Brain microvascular endothelial cell (primary cell): ENCODE measurements around the gene GPR160.

Experiments
- DNase-seq: peaks from one replicate; pipeline ENCODE4 v3.0.0-alpha.2; 2020
- H3K27ac ChIP-seq: fragments of 250-450 bp; sonication (Bioruptor Pico); 2 replicates; pipeline ENCODE4 v1.5.1; 2020; ENCODE audit warnings: mild to moderate bottlenecking, moderate library complexity
- H3K27me3 ChIP-seq: fragments of 250-450 bp; sonication (Bioruptor Pico); replicated peaks from 2 replicates; pipeline ENCODE4 v1.5.1; 2020; ENCODE audit warnings: mild to moderate bottlenecking
- H3K36me3 ChIP-seq: fragments of 250-450 bp; sonication (Bioruptor Pico); replicated peaks from 2 replicates; pipeline ENCODE4 v1.5.1; 2020; ENCODE audit warnings: mild to moderate bottlenecking
- H3K4me3 ChIP-seq: 2 replicates; pipeline ENCODE4 v1.5.1; 2011; ENCODE audit warnings: low read depth, mild to moderate bottlenecking, control low read depth, low read length, moderate library complexity
- in situ Hi-C: cut with HindIII; loops from 2 replicates; pipeline ENCODE4 v1.10.0; 2017; ENCODE audit warnings: low sequenced_read_pairs, low pct_ligation_motif_present
- TF ChIP-seq, protein P1 (sequence below): IDR thresholded peaks from 2 replicates; pipeline ENCODE4 v1.5.1; 2011; ENCODE audit warnings: low read depth, mild to moderate bottlenecking, moderate library complexity, low read length, control low read depth, inconsistent platforms; ENCODE audit errors: missing control alignments

Gene GPR160

DNA sequence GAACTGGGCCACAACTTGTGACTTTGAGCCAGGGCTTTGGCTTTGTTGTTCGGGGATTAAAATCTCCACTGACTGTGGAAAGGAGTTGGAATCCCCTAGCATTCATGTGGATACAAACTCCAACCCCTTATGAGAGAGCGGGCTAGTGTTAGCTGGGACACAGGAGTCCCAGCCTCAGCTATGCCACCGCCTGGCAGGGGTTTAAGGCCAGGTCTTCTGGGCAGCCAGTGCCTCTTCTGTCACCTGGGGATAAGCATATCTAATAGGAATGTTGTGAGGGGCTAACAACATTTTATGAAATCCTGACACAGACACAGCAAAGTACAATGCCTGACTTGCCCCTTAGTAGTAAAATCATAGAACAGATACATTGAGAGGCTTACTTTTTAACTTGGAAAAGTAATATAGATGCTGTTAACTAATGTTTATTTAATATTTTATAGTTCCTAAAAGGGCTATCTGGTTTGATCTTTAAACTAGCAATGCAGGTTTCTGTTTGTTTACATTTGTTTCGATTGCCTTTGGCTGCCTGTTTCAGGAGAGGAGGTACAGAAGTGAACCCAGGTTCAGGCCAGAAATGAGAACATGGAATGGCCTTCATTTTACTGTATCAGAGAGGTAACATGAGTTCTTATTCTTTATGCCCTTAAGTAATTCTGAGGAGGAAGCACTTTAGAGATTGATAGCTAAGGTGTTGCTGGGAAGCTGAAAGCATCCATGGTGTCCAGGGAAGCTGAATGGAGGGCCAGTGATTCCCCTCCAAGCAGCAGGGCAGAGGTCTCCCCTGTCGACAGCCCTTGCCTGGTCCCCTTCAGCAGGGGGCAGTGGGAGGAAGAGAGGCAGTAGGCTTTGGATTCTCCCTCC lies 8.7 kb downstream of the GPR160 start:
- in situ Hi-C loops = no loop called here
- no peak overlapping the region for H3K27ac ChIP-seq
- TF ChIP-seq, protein P1, sequence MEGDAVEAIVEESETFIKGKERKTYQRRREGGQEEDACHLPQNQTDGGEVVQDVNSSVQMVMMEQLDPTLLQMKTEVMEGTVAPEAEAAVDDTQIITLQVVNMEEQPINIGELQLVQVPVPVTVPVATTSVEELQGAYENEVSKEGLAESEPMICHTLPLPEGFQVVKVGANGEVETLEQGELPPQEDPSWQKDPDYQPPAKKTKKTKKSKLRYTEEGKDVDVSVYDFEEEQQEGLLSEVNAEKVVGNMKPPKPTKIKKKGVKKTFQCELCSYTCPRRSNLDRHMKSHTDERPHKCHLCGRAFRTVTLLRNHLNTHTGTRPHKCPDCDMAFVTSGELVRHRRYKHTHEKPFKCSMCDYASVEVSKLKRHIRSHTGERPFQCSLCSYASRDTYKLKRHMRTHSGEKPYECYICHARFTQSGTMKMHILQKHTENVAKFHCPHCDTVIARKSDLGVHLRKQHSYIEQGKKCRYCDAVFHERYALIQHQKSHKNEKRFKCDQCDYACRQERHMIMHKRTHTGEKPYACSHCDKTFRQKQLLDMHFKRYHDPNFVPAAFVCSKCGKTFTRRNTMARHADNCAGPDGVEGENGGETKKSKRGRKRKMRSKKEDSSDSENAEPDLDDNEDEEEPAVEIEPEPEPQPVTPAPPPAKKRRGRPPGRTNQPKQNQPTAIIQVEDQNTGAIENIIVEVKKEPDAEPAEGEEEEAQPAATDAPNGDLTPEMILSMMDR = no peak
- H3K27me3 ChIP-seq = peaks cover 3% of the 10 kb centered on the region
- no peak overlapping the region for H3K4me3 ChIP-seq
- no peaks in the 10 kb centered on the region for H3K36me3 ChIP-seq
- no peak for DNase-seq

GRCh38 chr3:170047133-170047404 lies 9.3 kb downstream of the GPR160 start:
- H3K36me3 ChIP-seq = no peaks in the 10 kb centered on the region
- in situ Hi-C loops = no loop called here
- DNase-seq = no peak
- H3K4me3 ChIP-seq = no peak overlapping the region
- H3K27me3 ChIP-seq = no peaks in the 10 kb centered on the region
- H3K27ac ChIP-seq = no peak overlapping the region
- TF ChIP-seq, protein P1 = no peak

GRCh38 chr3:170049146-170050000 lies 11.6 kb downstream of the GPR160 start:
- H3K36me3 ChIP-seq = no peaks in the 10 kb centered on the region
- no peak overlapping the region for H3K27ac ChIP-seq
- H3K4me3 ChIP-seq = no peak overlapping the region
- in situ Hi-C loops = no loop called here
- TF ChIP-seq, protein P1 = no peak
- DNase-seq = peak; percentile 42
- no peaks in the 10 kb centered on the region for H3K27me3 ChIP-seq

- TF ChIP-seq, protein P1 = no peak
- no peaks in the 10 kb centered on the region for H3K36me3 ChIP-seq
- no peak overlapping the region for H3K4me3 ChIP-seq
- no peak overlapping the region for H3K27ac ChIP-seq
- H3K27me3 ChIP-seq = no peaks in the 10 kb centered on the region
- in situ Hi-C loops = no loop called here
- no peak for DNase-seq
Observed at GRCh38 chr3:170050753-170051152, 13.0 kb downstream of the GPR160 start.

DNA sequence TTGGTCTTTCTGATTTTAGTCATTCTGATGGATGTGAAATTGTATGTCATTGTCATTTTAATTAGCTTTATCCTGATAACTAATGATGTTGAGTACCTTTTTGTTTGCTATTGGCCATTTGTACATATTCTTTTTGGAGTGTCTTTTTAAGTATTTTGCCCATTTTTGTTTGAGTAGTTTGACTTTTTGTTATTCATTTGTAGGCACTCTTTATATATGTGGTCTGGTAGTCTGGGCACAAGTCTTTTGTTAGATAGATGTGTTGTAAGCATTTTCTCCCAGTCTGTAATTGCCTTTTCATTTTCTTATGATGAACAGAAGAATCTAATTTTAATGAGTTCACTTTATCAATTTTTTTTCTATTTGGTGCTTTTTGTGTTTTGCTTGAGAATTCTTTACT lies 14.6 kb downstream of the GPR160 start:
- TF ChIP-seq, protein P1 = no peak
- no peaks in the 10 kb centered on the region for H3K27me3 ChIP-seq
- no peak overlapping the region for H3K27ac ChIP-seq
- no peak for DNase-seq
- H3K36me3 ChIP-seq = no peaks in the 10 kb centered on the region
- no peak overlapping the region for H3K4me3 ChIP-seq
- in situ Hi-C loops = no loop called here
